Inflammatory macrophage treated with lipopolysaccharide for 1 hour (primary cell): ENCODE data around the gene PMM1.

ENCODE experiments used
- DNase-seq, 2 donors: peaks; one replicate each; pipeline ENCODE4 v3.0.0-alpha.2; 2020 to 2022

Gene PMM1

DNA sequence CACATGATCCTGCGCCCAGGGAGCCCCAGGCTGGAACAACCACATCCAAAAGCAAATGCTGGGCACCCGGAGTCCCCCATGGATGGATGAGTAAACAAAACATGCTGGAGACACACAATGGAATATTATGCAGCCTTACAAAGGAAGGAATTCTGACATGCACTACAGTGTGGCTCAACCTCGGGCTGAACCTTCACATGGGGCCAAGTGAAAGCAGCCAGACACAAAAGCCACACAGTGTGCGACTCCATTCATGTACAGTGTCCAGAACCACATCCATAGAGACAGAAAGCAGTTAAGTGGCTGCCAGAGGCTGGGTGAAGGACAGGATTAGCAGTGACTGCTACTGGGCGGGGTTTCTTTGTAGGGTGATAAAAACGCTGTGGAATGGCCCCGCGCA lies 55.4 kb downstream of the PMM1 start:
- DNase-seq: no peak

DNA sequence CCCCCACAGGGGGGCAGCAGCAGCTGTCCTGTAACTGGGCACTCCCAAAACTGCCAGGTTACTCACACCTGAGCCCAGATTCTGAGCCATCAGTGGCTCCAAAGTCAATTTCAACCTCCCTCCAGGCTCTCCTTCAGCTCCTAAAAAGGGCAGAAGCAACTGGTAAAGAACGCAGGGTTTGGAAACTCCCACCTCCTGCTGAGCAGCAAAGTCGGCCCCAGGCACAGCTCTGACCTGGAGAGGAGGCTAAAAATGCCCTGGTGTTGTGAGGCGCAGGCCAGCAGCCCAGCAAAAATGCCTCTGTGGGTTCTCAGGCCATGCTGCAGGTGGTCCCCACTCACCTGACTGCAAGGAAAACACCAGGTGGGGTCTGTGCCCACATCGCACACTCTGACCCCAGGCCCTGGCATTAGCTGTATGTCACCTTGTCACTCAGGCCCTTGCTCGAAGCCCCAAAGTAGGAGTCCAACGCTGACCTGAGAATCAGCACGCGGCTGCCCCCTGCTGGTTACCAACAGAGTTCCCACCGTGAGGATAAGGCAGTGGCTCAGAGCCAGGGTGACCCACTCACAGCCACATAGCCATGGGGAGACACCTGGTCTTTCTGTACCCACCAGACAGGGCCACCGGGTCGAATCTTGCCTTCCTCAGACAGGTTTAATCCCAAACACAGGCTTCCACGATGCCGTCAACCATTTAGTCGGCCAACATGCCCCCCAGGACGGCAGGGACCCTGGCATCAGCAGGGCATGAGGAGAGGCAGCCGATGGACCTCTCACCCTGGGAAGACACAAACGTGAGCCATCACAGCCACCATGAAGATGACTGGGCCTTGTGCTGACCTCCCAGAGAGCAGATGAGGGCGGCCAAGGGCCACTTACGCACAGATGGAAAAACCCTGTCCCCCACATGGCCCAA lies 56.5 kb downstream of the PMM1 start:
- DNase-seq: peak; percentile 28 to 82

GRCh38 chr22:41531715-41532477 lies 57.7 kb downstream of the PMM1 start:
- no peak for DNase-seq

- DNase-seq: no peak
Observed at GRCh38 chr22:41530890-41531714, 58.5 kb downstream of the PMM1 start.

GRCh38 chr22:41528938-41529561 lies 60.6 kb downstream of the PMM1 start:
- DNase-seq: no peak

GRCh38 chr22:41528132-41528766 lies 61.4 kb downstream of the PMM1 start:
- DNase-seq: no peak
